Pulmonary artery endothelial cell (primary cell): ENCODE data around the gene SEPTIN5. TPM values are rescaled to one million over a fixed set of nuclear protein-coding genes. Genes with fewer than 3 reads are reported as not detected.

Experiments
- DNase-seq: peaks from one replicate; pipeline ENCODE4 v3.0.0-alpha.2; 2011; ENCODE audit warnings: low read depth, low spot score
- total RNA-seq: library from RNA; depleted of rRNA; stranded (reverse); fragments of >200 nt; gene quantifications from 2 replicates; pipeline ENCODE4 v1.2.3, GENCODE V29; 2014

Gene SEPTIN5
- total RNA-seq, 1 donor from 2014 or later = 11.8 TPM

- no peak for DNase-seq
Measured at GRCh38 chr22:19760058-19760950, 46.0 kb downstream of the SEPTIN5 start, which contains the start of gene TBX1. Gene TBX1, plus strand, starts transcription at chr22:19760778. Its CDS starts 66 bp downstream, at chr22:19760844.

GRCh38 chr22:19760951-19761724, 46.8 kb downstream of the SEPTIN5 start:
- DNase-seq = no peak

- DNase-seq = no peak
Measured at GRCh38 chr22:19761725-19762567, 47.6 kb downstream of the SEPTIN5 start.

- DNase-seq = no peak
Measured at GRCh38 chr22:19762568-19763457, 48.5 kb downstream of the SEPTIN5 start.

GRCh38 chr22:19763458-19764298, 49.4 kb downstream of the SEPTIN5 start:
- no peak for DNase-seq

GRCh38 chr22:19764299-19764593, 49.9 kb downstream of the SEPTIN5 start:
- no peak for DNase-seq

- no peak for DNase-seq
Measured at GRCh38 chr22:19764636-19765476, 50.6 kb downstream of the SEPTIN5 start.

GRCh38 chr22:19765477-19766239, 51.4 kb downstream of the SEPTIN5 start:
- no peak for DNase-seq

- no peak for DNase-seq
Measured at GRCh38 chr22:19766240-19766510, 51.9 kb downstream of the SEPTIN5 start.

- DNase-seq = no peak
Measured at GRCh38 chr22:19766511-19767426, 52.5 kb downstream of the SEPTIN5 start.

- DNase-seq = no peak
Measured at GRCh38 chr22:19767427-19768341, 53.4 kb downstream of the SEPTIN5 start.

- no peak for DNase-seq
Measured at GRCh38 chr22:19769393-19769715, 55.1 kb downstream of the SEPTIN5 start.

- no peak for DNase-seq
Measured at GRCh38 chr22:19770349-19771220, 56.3 kb downstream of the SEPTIN5 start.

- no peak for DNase-seq
Measured at GRCh38 chr22:19772422-19772672, 58.0 kb downstream of the SEPTIN5 start.
